ENCODE results near the gene POLK. TPM values are rescaled to one million over a fixed set of nuclear protein-coding genes. Genes with fewer than 3 reads are reported as not detected.
A peak's percentile ranks its signal among the peaks of the same experiment; 100 is the strongest.

POLK gene
- polyA plus RNA-seq (2011; rRNA removed) (20.8 and 30.9 TPM in 2 replicates), polyA minus RNA-seq (2011; rRNA and poly(A)+ RNA removed) (15.6 and 41.2 TPM in 2 replicates)

GRCh38 chr5:75511435-75512382, at the start of gene POLK, which contains the start of gene CERT1:
Gene POLK (plus strand): TSS chr5:75511891.
Gene CERT1 (minus strand): TSS chr5:75511629. CDS start chr5:75511207, 422 bp downstream.
- H3K27ac ChIP-seq (ENCODE audit: low read depth, low read length), result peak within 1 kb of the TSS; percentile 76
- CTCF ChIA-PET, result interaction anchor here (0.8 to 2.3 kb wide), 4 partner anchors 20 to 276 kb away, joined by 3 to 9 read pairs (median 4); partner anchors contain the start of gene HMGCR
- POLR2A ChIA-PET, result interaction anchor here (0.6 to 2.0 kb wide), 2 partner anchors 56 to 92 kb away, joined by 3 to 12 read pairs; no protein-coding TSS in a partner anchor
- peaks cover 2% of the 10 kb centered on the region; the same call in 1 of the 2 replicates for H3K9me3 ChIP-seq (ENCODE audit: control insufficient read depth, insufficient read depth, low read length)
- TF ChIP-seq CTCF (IDR thresholded peaks at IDR 0.05; ENCODE audit: low read depth, low read length), result no peak
- peak within 1 kb of the TSS; percentile 88 for H3K4me3 ChIP-seq (ENCODE audit: low read depth, low read length)
- H3K27me3 ChIP-seq (ENCODE audit: control insufficient read depth, insufficient read depth, low read length), result no peaks in the 10 kb centered on the region
- peak; percentile 95 for DNase-seq (ENCODE audit: low read depth, low spot score)

GRCh38 chr5:75463726-75464125, 48.0 kb upstream of the POLK start:
- no peak for DNase-seq (ENCODE audit: low read depth, low spot score)
- POLR2A ChIA-PET, result no interaction called here
- no peak overlapping the region for H3K27ac ChIP-seq (ENCODE audit: low read depth, low read length)
- TF ChIP-seq CTCF (IDR thresholded peaks at IDR 0.05; ENCODE audit: low read depth, low read length), result no peak
- peaks cover 4% of the 10 kb centered on the region; the same call in 1 of the 2 replicates for H3K9me3 ChIP-seq (ENCODE audit: control insufficient read depth, insufficient read depth, low read length)
- CTCF ChIA-PET, result no interaction called here
- H3K4me3 ChIP-seq (ENCODE audit: low read depth, low read length), result no peak overlapping the region
- H3K27me3 ChIP-seq (ENCODE audit: control insufficient read depth, insufficient read depth, low read length), result no peaks in the 10 kb centered on the region

GRCh38 chr5:75465480-75465879, 46.2 kb upstream of the POLK start:
- TF ChIP-seq CTCF (IDR thresholded peaks at IDR 0.05; ENCODE audit: low read depth, low read length), result no peak
- ChIA-PET CTCF (no interaction called here), POLR2A (no interaction called here)
- Histone ChIP-seq H3K27me3 (ENCODE audit: control insufficient read depth, insufficient read depth, low read length) (no peaks in the 10 kb centered on the region), H3K27ac (ENCODE audit: low read depth, low read length) (no peak overlapping the region), H3K9me3 (ENCODE audit: control insufficient read depth, insufficient read depth, low read length) (peaks cover 4% of the 10 kb centered on the region; the same call in 1 of the 2 replicates), H3K4me3 (ENCODE audit: low read depth, low read length) (no peak overlapping the region)
- DNase-seq (ENCODE audit: low read depth, low spot score), result no peak

GRCh38 chr5:75466006-75466716, 45.5 kb upstream of the POLK start:
- Histone ChIP-seq H3K4me3 (ENCODE audit: low read depth, low read length) (no peak overlapping the region), H3K27ac (ENCODE audit: low read depth, low read length) (no peak overlapping the region), H3K27me3 (ENCODE audit: control insufficient read depth, insufficient read depth, low read length) (no peaks in the 10 kb centered on the region), H3K9me3 (ENCODE audit: control insufficient read depth, insufficient read depth, low read length) (peaks cover 4% of the 10 kb centered on the region; the same call in 1 of the 2 replicates)
- CTCF ChIA-PET, result no interaction called here
- POLR2A ChIA-PET, result no interaction called here
- TF ChIP-seq CTCF (IDR thresholded peaks at IDR 0.05; ENCODE audit: low read depth, low read length), result no peak
- no peak for DNase-seq (ENCODE audit: low read depth, low spot score)
